PC-9 (cell line): ENCODE results near the gene PBX1. TPM values are rescaled to one million over a fixed set of nuclear protein-coding genes. Genes with fewer than 3 reads are reported as not detected.
A peak's percentile ranks its signal among the peaks of the same experiment; 100 is the strongest.

ENCODE experiments used
- BruUV-seq: library from RNA; stranded (reverse); fragments of 400-500 nt; replicated peaks from 2 replicates; lab custom pipeline; 2021; lab: Mats Ljungman, UMichigan
- CTCF ChIA-PET: fragments of 300-600 bp; sonication (Branson Sonifier 250); formaldehyde crosslinking; loops from one replicate; lab custom pipeline; 2022; ENCODE audit warnings: antibody characterized with exemption; lab: Charles Lee
- POLR2A ChIA-PET: fragments of 300-600 bp; sonication (Branson Sonifier 250); formaldehyde crosslinking; loops from one replicate; lab custom pipeline; 2022; ENCODE audit warnings: antibody characterized with exemption; ENCODE audit not compliant: unreplicated experiment; lab: Charles Lee
- DNase-seq, 2 experiments: peaks; one replicate each; pipeline versions ENCODE4 v3.0.0 to v3.0.0-alpha.2; 2015 to 2022; ENCODE audit warnings: mixed read lengths in 1 of 2
- H2AFZ ChIP-seq: fragments of 200-600 bp; sonication (generic); 2 replicates; pipeline ENCODE4 v1.8.1; 2017; ENCODE audit warnings: antibody characterized with exemption
- H3F3A ChIP-seq: fragments of 200-600 bp; sonication (generic); 2 replicates; pipeline ENCODE4 v1.8.1; 2017; ENCODE audit warnings: antibody characterized with exemption, mild to moderate bottlenecking, low read depth; ENCODE audit not compliant: insufficient read depth
- H3K27ac ChIP-seq: fragments of 200-600 bp; sonication (generic); 2 replicates; pipeline ENCODE4 v1.6.1; 2016; ENCODE audit warnings: mixed run types
- H3K27me3 ChIP-seq: fragments of 200-600 bp; sonication (generic); 2 replicates; pipeline ENCODE4 v1.6.1; 2016; ENCODE audit warnings: low read depth, mixed run types; ENCODE audit not compliant: insufficient read depth
- H3K36me3 ChIP-seq: fragments of 200-600 bp; sonication (generic); 2 replicates; pipeline ENCODE4 v1.6.1; 2016; ENCODE audit warnings: low read depth, mixed run types
- H3K4me1 ChIP-seq: fragments of 200-600 bp; sonication (generic); replicated peaks from 2 replicates; pipeline ENCODE4 v1.6.1; 2016; ENCODE audit warnings: mixed run types; ENCODE audit not compliant: insufficient read depth
- H3K4me2 ChIP-seq: fragments of 200-600 bp; sonication (generic); 2 replicates; pipeline ENCODE4 v1.6.1; 2017; ENCODE audit warnings: mixed run types
- H3K4me3 ChIP-seq: fragments of 200-600 bp; sonication (generic); 2 replicates; pipeline ENCODE4 v1.6.1; 2016; ENCODE audit warnings: mixed run types
- H3K79me2 ChIP-seq: fragments of 200-600 bp; sonication (generic); 2 replicates; pipeline ENCODE4 v1.6.1; 2017; ENCODE audit warnings: low read depth, mixed run types
- H3K9me2 ChIP-seq: fragments of 200-600 bp; sonication (generic); 2 replicates; pipeline ENCODE4 v1.8.1; 2017; ENCODE audit warnings: mild to moderate bottlenecking; ENCODE audit not compliant: insufficient read depth
- H3K9me3 ChIP-seq: fragments of 200-600 bp; sonication (generic); 2 replicates; pipeline ENCODE4 v1.8.1; 2016; ENCODE audit warnings: low read depth; ENCODE audit not compliant: insufficient read depth
- H4K20me1 ChIP-seq: fragments of 200-600 bp; sonication (generic); 2 replicates; pipeline ENCODE4 v1.8.1; 2017; ENCODE audit not compliant: insufficient read depth
- CTCF ChIP-seq: fragments of 200-600 bp; sonication (generic); conservative IDR thresholded peaks from 2 replicates; pipeline ENCODE4 v1.6.1; 2017; ENCODE audit warnings: mixed run types, antibody characterized with exemption, mild to moderate bottlenecking, moderate library complexity
- EZH2 ChIP-seq: fragments of 200-600 bp; sonication (generic); IDR thresholded peaks from 2 replicates; pipeline ENCODE4 v1.8.0; 2017; ENCODE audit warnings: antibody characterized with exemption, low read depth
- intact Hi-C: fragments of 100-400 bp; cut with micrococcal nuclease; formaldehyde crosslinking; loops from one replicate; pipeline ENCODE4 v1.10.0; 2022; ENCODE audit not compliant: unreplicated experiment
- total RNA-seq: library from RNA; stranded (reverse); gene quantifications from 2 replicates; pipeline ENCODE4 v1.2.3, GENCODE V29; 2021

The PBX1 gene
- total RNA-seq, 1 experiment from 2014 or later, result 57.7 TPM

- Histone ChIP-seq H3K4me3 (no peak overlapping the region), H2AFZ (no peak overlapping the region), H3K27me3 (no peaks in the 10 kb centered on the region), H3K27ac (peak overlapping the region; percentile 86), H3F3A (peaks cover 30% of the 10 kb centered on the region), H3K4me1 (peaks cover 60% of the 10 kb centered on the region), H3K36me3 (no peaks in the 10 kb centered on the region), H3K4me2 (peak overlapping the region; percentile 48), H3K79me2 (peaks cover 63% of the 10 kb centered on the region), H4K20me1 (no peaks in the 10 kb centered on the region), H3K9me2 (no peaks in the 10 kb centered on the region), H3K9me3 (no peaks in the 10 kb centered on the region)
- CTCF ChIA-PET, result interaction anchor here (1.3 kb wide), 1 partner anchor 23 kb away, joined by 3 read pairs; no protein-coding TSS in a partner anchor
- DNase-seq, result no peak
- intact Hi-C loops, result loop anchor here (1.0 to 5.0 kb wide), 4 partner anchors 15 to 79 kb away; partner anchors contain the start of gene PBX1
- TF ChIP-seq CTCF (no peak), EZH2 (no peak)
- POLR2A ChIA-PET, result interaction anchor here (0.6 kb wide), 2 partner anchors 11 to 136 kb away, joined by 5 to 10 read pairs; no protein-coding TSS in a partner anchor
- no TSS peak for BruUV-seq
Measured at GRCh38 chr1:164636757-164637156, 77.8 kb downstream of the PBX1 start.

GRCh38 chr1:164637461-164638375, 78.7 kb downstream of the PBX1 start:
- Histone ChIP-seq H3K4me2 (peak overlapping the region; percentile 48), H3K27ac (peak overlapping the region; percentile 86), H3F3A (peaks cover 30% of the 10 kb centered on the region), H3K36me3 (no peaks in the 10 kb centered on the region), H3K9me2 (no peaks in the 10 kb centered on the region), H3K4me3 (no peak overlapping the region), H3K79me2 (peaks cover 60% of the 10 kb centered on the region), H4K20me1 (no peaks in the 10 kb centered on the region), H3K27me3 (no peaks in the 10 kb centered on the region), H2AFZ (no peak overlapping the region), H3K4me1 (peaks cover 61% of the 10 kb centered on the region), H3K9me3 (no peaks in the 10 kb centered on the region)
- CTCF ChIA-PET, result interaction anchor here (0.6 to 1.3 kb wide), 2 partner anchors 22 to 471 kb away, joined by 3 read pairs; no protein-coding TSS in a partner anchor
- no TSS peak for BruUV-seq
- DNase-seq, result peak; percentile 73 to 92
- TF ChIP-seq EZH2, result no peak
- no peak for TF ChIP-seq CTCF
- intact Hi-C loops, result loop anchor here (1.0 to 5.0 kb wide), 4 partner anchors 14 to 80 kb away; partner anchors contain the start of gene PBX1
- POLR2A ChIA-PET, result interaction anchor here (0.6 kb wide), 4 partner anchors 10 to 135 kb away, joined by 3 to 10 read pairs (median 8); no protein-coding TSS in a partner anchor

- H3F3A ChIP-seq, result peaks cover 33% of the 10 kb centered on the region
- ChIA-PET CTCF (no interaction called here), POLR2A (no interaction called here)
- no TSS peak for BruUV-seq
- H3K9me2 ChIP-seq, result no peaks in the 10 kb centered on the region
- H3K27ac ChIP-seq, result peak overlapping the region; percentile 86
- no peaks in the 10 kb centered on the region for H4K20me1 ChIP-seq
- H3K4me2 ChIP-seq, result peak overlapping the region; percentile 48
- H3K9me3 ChIP-seq, result no peaks in the 10 kb centered on the region
- no peak for DNase-seq
- no peak overlapping the region for H2AFZ ChIP-seq
- TF ChIP-seq EZH2 (no peak), CTCF (no peak)
- no peaks in the 10 kb centered on the region for H3K36me3 ChIP-seq
- intact Hi-C loops, result loop anchor here (5.0 kb wide), 2 partner anchors 44 to 81 kb away; partner anchors contain the start of gene PBX1
- H3K4me1 ChIP-seq, result peaks cover 62% of the 10 kb centered on the region
- no peak overlapping the region for H3K4me3 ChIP-seq
- H3K79me2 ChIP-seq, result peaks cover 51% of the 10 kb centered on the region
- H3K27me3 ChIP-seq, result no peaks in the 10 kb centered on the region
Measured at GRCh38 chr1:164638492-164639202, 79.7 kb downstream of the PBX1 start.
